ENCODE results near the gene ZDHHC24.

The ZDHHC24 gene

GRCh38 chr11:66476173-66476840, 69.5 kb downstream of the ZDHHC24 start:
- in situ Hi-C loops (cut with HindIII; ENCODE audit: low sequenced_read_pairs) = no loop called here

- in situ Hi-C loops (cut with HindIII; ENCODE audit: low sequenced_read_pairs) = no loop called here
These were observed 70.3 kb downstream of the ZDHHC24 start for GRCh38 chr11:66475349-66476172.

GRCh38 chr11:66473608-66474515, 72.0 kb downstream of the ZDHHC24 start:
- in situ Hi-C loops (cut with HindIII; ENCODE audit: low sequenced_read_pairs) = no loop called here

GRCh38 chr11:66473167-66473566, 72.7 kb downstream of the ZDHHC24 start:
- in situ Hi-C loops (cut with HindIII; ENCODE audit: low sequenced_read_pairs) = no loop called here

GRCh38 chr11:66472054-66472453, 73.8 kb downstream of the ZDHHC24 start:
- in situ Hi-C loops (cut with HindIII; ENCODE audit: low sequenced_read_pairs) = no loop called here

- in situ Hi-C loops (cut with HindIII; ENCODE audit: low sequenced_read_pairs) = no loop called here
These were observed 74.7 kb downstream of the ZDHHC24 start for GRCh38 chr11:66471142-66471541.
